Natural killer cell treated with Interleukin-12 subunit alpha and Interleukin-12 subunit beta and Interleukin-15 and Interleukin-18, amount 100 ng/mL, for 72 hours (primary cell): ENCODE measurements around the gene ARHGAP28. TPM values are rescaled to one million over a fixed set of nuclear protein-coding genes. Genes with fewer than 3 reads are reported as not detected.

ENCODE experiments used
- ATAC-seq, 2 donors: fragments of 150-1000 bp; cut with Tn5 transposase in 1 of 2; sonication (Bioruptor Pico), chemical (Tn5 transposase) in 1 of 2; 2 replicates each; pipeline ENCODE4 v1.10.0; 2021
- DNase-seq: peaks from one replicate; pipeline ENCODE4 v3.0.0; 2022; ENCODE audit warnings: low spot score
- H3K27ac Mint-ChIP-seq, 2 donors: 1 replicate in 1 of 2; 2 replicates in 1 of 2; pipeline ENCODE4 v1.8.0; 2022; ENCODE audit warnings: mixed read lengths in 2 of 2, mild to moderate bottlenecking in 1 of 2, moderate library complexity in 1 of 2
- H3K27me3 Mint-ChIP-seq, 2 donors: 1 replicate in 1 of 2; 2 replicates in 1 of 2; pipeline ENCODE4 v1.8.0; 2022; ENCODE audit warnings: mixed read lengths in 2 of 2
- H3K36me3 Mint-ChIP-seq: one replicate; pipeline ENCODE4 v1.8.0; 2022; ENCODE audit warnings: mixed read lengths
- H3K4me1 Mint-ChIP-seq, 2 donors: 1 replicate in 1 of 2; 2 replicates in 1 of 2; pipeline ENCODE4 v1.8.0; 2022; ENCODE audit warnings: low read depth in 2 of 2, mixed read lengths in 2 of 2, mild to moderate bottlenecking in 1 of 2
- H3K4me3 Mint-ChIP-seq: one replicate; pipeline ENCODE4 v1.8.0; 2022; ENCODE audit warnings: mixed read lengths
- H3K9me3 Mint-ChIP-seq: 2 replicates; pipeline ENCODE4 v1.8.0; 2022; ENCODE audit warnings: mixed read lengths
- total RNA-seq, 2 donors: library from RNA; stranded (reverse); gene quantifications; one replicate each; pipeline ENCODE4 v1.2.3, GENCODE V29; 2022

Gene ARHGAP28
- total RNA-seq, 2 donors from 2014 or later: not detected

DNA sequence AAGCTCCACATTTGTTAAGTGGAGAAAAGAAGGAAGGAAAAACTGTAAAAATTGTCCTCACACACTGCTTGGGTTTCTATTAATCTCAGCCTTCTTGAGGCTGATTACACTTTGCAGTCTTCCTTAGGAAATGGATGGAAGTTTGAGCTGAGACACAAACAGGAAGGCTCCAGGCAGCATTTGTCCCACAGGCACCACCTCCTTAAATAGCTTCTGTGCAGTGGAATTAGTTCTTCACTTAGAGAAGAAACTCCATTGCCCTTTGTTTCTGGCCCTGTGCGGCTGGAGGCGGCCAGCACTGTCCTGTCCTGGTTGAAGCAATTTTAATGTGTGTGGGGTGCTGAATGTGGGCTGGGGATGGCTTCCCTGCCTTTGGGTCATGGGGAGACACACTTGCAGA, 44.3 kb downstream of the ARHGAP28 start:
- Mint-ChIP-seq H3K4me3 (no peak overlapping the region), H3K27ac (no peak overlapping the region)

GRCh38 chr18:6775237-6775636, 45.7 kb downstream of the ARHGAP28 start:
- H3K27ac Mint-ChIP-seq: no peak overlapping the region
- no peaks in the 10 kb centered on the region for H3K4me1 Mint-ChIP-seq
- H3K4me3 Mint-ChIP-seq: no peak overlapping the region
- H3K9me3 Mint-ChIP-seq: peaks cover 9% of the 10 kb centered on the region
- H3K27me3 Mint-ChIP-seq: peaks cover 0 to 3% of the 10 kb centered on the region in 2 donors
- H3K36me3 Mint-ChIP-seq: no peaks in the 10 kb centered on the region
- no peak for ATAC-seq
- DNase-seq: no peak

More for the DNA sequence above, 44.3 kb downstream of the ARHGAP28 start:
- peaks cover 0 to 3% of the 10 kb centered on the region in 2 donors for H3K27me3 Mint-ChIP-seq
- H3K9me3 Mint-ChIP-seq: peaks cover 9% of the 10 kb centered on the region
- no peaks in the 10 kb centered on the region for H3K36me3 Mint-ChIP-seq
- ATAC-seq: no peak
- H3K4me1 Mint-ChIP-seq: no peaks in the 10 kb centered on the region
- DNase-seq: no peak

DNA sequence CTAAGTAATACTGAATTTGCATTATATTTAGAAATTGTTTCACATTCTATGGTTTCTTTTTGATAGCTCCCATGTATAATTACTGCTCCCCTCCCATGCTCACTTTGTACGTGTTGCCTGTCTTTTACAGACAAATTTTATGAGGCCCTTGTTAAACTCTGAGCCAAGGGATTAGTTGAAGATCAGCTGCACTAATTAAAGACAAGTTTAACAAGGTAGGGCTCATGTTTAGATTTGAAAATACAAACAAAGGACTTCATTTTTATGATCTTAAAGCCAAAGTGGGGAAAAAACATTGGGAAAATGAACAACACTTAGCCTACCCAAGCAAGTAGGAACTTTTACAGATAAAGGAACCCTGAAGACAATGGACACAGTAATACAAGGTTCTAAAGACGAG, 46.2 kb downstream of the ARHGAP28 start:
- ATAC-seq (no peak), DNase-seq (no peak)
- Mint-ChIP-seq H3K27ac (no peak overlapping the region), H3K36me3 (no peaks in the 10 kb centered on the region), H3K4me3 (no peak overlapping the region), H3K9me3 (peaks cover 9% of the 10 kb centered on the region), H3K27me3 (peaks cover 0 to 3% of the 10 kb centered on the region in 2 donors), H3K4me1 (no peaks in the 10 kb centered on the region)

DNA sequence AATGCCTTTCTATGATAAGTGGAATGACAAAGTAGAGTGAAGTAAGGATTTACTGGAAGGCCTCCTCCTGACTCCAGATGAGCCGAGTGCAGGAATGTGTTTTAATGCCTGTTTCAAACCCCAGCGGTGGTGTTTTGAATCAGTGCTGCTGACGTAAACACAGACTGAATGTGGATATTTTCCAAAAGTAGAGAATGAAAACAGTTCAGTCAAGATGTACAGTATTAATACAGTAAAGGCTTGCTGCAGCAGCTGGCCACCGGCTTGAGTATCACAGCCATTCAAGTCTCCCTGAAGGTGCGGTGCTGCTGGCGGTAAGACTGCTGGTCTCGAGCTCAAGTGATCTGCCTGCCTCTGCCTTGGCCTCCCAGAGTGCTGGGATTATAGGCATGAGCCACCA, 46.7 kb downstream of the ARHGAP28 start:
- Mint-ChIP-seq H3K27ac (no peak overlapping the region), H3K27me3 (peaks cover 0 to 3% of the 10 kb centered on the region in 2 donors), H3K36me3 (no peaks in the 10 kb centered on the region), H3K9me3 (peaks cover 9% of the 10 kb centered on the region), H3K4me1 (no peaks in the 10 kb centered on the region), H3K4me3 (no peak overlapping the region)
- no peak for DNase-seq
- ATAC-seq: no peak

DNA sequence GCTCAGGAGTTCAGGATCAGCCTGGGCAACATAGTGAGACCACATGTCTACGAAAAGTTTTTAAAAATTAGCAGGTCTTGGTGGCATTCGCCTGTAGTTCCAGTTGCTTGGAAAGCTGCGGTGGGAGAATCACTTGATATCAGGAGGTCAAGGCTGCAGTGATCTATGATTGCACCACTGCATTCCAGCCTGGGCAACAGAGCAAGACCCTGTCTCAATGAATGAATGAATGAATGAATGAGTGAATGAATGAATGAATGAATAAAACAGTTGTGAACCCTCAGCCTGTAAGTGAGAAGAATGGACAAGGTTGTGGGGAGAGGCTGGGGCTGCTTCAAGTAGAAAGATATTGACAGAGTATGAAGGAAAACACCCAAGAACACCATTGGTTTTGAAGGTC, 48.0 kb downstream of the ARHGAP28 start:
- Mint-ChIP-seq H3K27me3 (peaks cover 0 to 3% of the 10 kb centered on the region in 2 donors), H3K4me1 (no peaks in the 10 kb centered on the region), H3K27ac (no peak overlapping the region), H3K4me3 (no peak overlapping the region), H3K9me3 (peaks cover 9% of the 10 kb centered on the region), H3K36me3 (no peaks in the 10 kb centered on the region)
- no peak for DNase-seq
- ATAC-seq: no peak

- Mint-ChIP-seq H3K4me3 (no peak overlapping the region), H3K4me1 (no peaks in the 10 kb centered on the region), H3K36me3 (no peaks in the 10 kb centered on the region), H3K27ac (no peak overlapping the region), H3K9me3 (peaks cover 9% of the 10 kb centered on the region), H3K27me3 (peaks cover 0 to 3% of the 10 kb centered on the region in 2 donors)
- DNase-seq (no peak), ATAC-seq (no peak)
These were observed 49.1 kb downstream of the ARHGAP28 start for GRCh38 chr18:6778459-6779247.

DNA sequence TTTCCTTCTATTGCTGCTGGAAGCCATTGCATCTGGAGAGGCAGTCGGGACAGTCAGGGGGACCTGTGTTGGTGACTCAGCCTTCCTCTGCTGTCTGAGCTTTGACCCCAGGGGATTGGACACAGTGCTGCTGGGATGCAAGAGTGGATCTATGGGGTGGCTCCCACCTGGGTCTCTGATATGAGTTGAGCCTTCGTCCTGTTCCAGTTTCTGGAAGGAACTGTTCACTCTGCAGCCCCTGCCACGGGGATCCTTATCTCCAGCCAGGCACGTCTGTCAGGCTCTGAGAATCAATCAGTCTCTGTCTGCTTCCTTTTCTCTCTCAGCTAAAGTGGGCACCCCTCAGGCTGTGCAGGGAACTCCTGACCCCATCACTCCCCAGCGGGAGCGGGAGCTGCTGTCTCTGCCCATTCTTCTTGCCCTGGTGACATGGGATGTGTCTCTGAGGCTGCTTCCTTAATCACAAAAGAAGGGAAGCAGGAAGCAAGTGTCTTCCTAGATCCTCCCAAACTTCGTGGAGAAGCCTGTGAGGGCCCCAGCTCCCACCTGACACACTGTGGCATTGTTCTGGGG, 51.7 kb downstream of the ARHGAP28 start:
- Mint-ChIP-seq H3K27me3 (no peaks in the 10 kb centered on the region), H3K36me3 (no peaks in the 10 kb centered on the region), H3K27ac (no peak overlapping the region), H3K9me3 (peaks cover 9% of the 10 kb centered on the region), H3K4me1 (no peaks in the 10 kb centered on the region), H3K4me3 (no peak overlapping the region)
- ATAC-seq (peak in 1 of 2 donors; percentile 53), DNase-seq (no peak)

GRCh38 chr18:6781796-6782195, 52.3 kb downstream of the ARHGAP28 start:
- no peak for DNase-seq
- peaks cover 6% of the 10 kb centered on the region for H3K9me3 Mint-ChIP-seq
- H3K4me3 Mint-ChIP-seq: no peak overlapping the region
- no peaks in the 10 kb centered on the region for H3K4me1 Mint-ChIP-seq
- ATAC-seq: no peak
- no peaks in the 10 kb centered on the region for H3K27me3 Mint-ChIP-seq
- no peak overlapping the region for H3K27ac Mint-ChIP-seq
- H3K36me3 Mint-ChIP-seq: no peaks in the 10 kb centered on the region

- H3K9me3 Mint-ChIP-seq: peaks cover 2% of the 10 kb centered on the region
- H3K27me3 Mint-ChIP-seq: no peaks in the 10 kb centered on the region
- no peak for ATAC-seq
- H3K4me3 Mint-ChIP-seq: no peak overlapping the region
- H3K4me1 Mint-ChIP-seq: no peaks in the 10 kb centered on the region
- no peak overlapping the region for H3K27ac Mint-ChIP-seq
- DNase-seq: no peak
- no peaks in the 10 kb centered on the region for H3K36me3 Mint-ChIP-seq
These were observed 53.3 kb downstream of the ARHGAP28 start for GRCh38 chr18:6782861-6783260.

DNA sequence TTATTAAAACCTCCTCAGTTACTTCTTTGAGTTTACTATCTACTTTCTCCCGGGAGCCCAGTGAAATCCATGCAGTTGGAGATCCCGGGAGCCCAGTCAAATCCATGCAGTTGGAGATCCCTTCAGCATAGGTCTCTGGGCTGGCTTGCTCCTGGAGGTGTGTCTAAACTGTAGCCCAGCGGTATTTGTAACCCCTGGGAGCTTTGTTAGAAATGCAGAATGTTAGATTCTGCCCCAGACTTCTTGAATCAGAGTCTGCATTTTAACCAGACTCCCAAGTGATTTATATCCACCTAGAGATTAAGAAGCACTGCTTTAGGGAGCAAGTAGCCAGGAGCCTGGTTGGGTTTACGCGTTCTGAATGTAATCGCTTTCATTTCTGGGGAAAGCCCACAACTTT, 54.5 kb downstream of the ARHGAP28 start:
- H3K27ac Mint-ChIP-seq: no peak overlapping the region
- DNase-seq: no peak
- ATAC-seq: no peak
- H3K27me3 Mint-ChIP-seq: no peaks in the 10 kb centered on the region
- no peaks in the 10 kb centered on the region for H3K4me1 Mint-ChIP-seq
- no peaks in the 10 kb centered on the region for H3K9me3 Mint-ChIP-seq
- no peak overlapping the region for H3K4me3 Mint-ChIP-seq
- H3K36me3 Mint-ChIP-seq: no peaks in the 10 kb centered on the region

DNA sequence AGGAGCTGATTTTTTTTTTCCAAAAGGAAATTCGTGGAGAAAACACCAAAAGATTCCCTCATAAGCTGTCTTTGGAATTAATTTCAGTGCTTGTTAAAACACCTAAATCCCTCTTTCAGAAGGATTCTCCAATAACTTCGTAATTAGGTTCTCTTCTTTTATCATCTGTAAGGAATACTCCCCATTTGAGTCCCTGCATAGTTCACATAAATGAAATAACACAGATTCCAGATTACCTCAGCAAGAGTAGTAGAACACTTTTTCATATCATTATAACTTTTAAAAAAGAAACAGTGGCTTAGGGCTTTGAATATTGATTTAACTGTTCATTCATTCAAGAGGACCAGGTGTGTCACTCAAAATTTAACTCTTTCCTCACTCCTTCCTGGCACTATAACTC, 55.5 kb downstream of the ARHGAP28 start:
- H3K4me3 Mint-ChIP-seq: no peak overlapping the region
- no peak for DNase-seq
- H3K4me1 Mint-ChIP-seq: no peaks in the 10 kb centered on the region
- H3K36me3 Mint-ChIP-seq: no peaks in the 10 kb centered on the region
- H3K27ac Mint-ChIP-seq: no peak overlapping the region
- no peaks in the 10 kb centered on the region for H3K27me3 Mint-ChIP-seq
- no peaks in the 10 kb centered on the region for H3K9me3 Mint-ChIP-seq
- no peak for ATAC-seq

- Mint-ChIP-seq H3K27me3 (no peaks in the 10 kb centered on the region), H3K36me3 (no peaks in the 10 kb centered on the region), H3K27ac (no peak overlapping the region), H3K9me3 (peaks cover 3% of the 10 kb centered on the region), H3K4me3 (no peak overlapping the region), H3K4me1 (no peaks in the 10 kb centered on the region)
- DNase-seq (no peak), ATAC-seq (no peak)
These were observed 55.9 kb downstream of the ARHGAP28 start for GRCh38 chr18:6785411-6785810.

DNA sequence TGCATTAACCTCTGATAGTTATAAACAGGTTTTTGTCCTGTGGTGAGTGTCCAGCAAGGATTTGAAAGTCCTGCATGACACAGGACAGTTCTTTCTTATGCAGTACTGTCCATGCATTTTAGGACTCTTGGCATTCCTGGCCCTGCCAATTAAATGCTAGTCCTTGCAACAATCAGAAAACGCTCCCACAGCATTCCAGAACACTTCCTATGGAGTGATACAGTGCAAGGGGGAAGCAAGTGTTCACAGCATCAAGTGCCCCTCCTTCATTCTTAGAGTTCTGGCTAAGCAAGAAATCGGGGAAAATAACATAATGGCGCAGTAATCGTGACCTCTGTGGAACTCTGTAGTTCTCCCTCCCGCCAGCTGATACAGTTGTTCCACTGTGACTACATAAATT, 62.9 kb downstream of the ARHGAP28 start:
- H3K27me3 Mint-ChIP-seq: no peaks in the 10 kb centered on the region
- no peak overlapping the region for H3K4me3 Mint-ChIP-seq
- peaks cover 11% of the 10 kb centered on the region for H3K9me3 Mint-ChIP-seq
- DNase-seq: no peak
- no peaks in the 10 kb centered on the region for H3K36me3 Mint-ChIP-seq
- no peaks in the 10 kb centered on the region for H3K4me1 Mint-ChIP-seq
- no peak overlapping the region for H3K27ac Mint-ChIP-seq
- ATAC-seq: no peak

GRCh38 chr18:6793455-6793854, 63.9 kb downstream of the ARHGAP28 start:
- no peaks in the 10 kb centered on the region for H3K4me1 Mint-ChIP-seq
- no peak overlapping the region for H3K4me3 Mint-ChIP-seq
- no peak overlapping the region for H3K27ac Mint-ChIP-seq
- ATAC-seq (no peak), DNase-seq (no peak)
- no peaks in the 10 kb centered on the region for H3K36me3 Mint-ChIP-seq
- H3K27me3 Mint-ChIP-seq: no peaks in the 10 kb centered on the region
- peaks cover 11% of the 10 kb centered on the region for H3K9me3 Mint-ChIP-seq
